K562 (cell line): ENCODE data around the gene STX1A. TPM values are rescaled to one million over a fixed set of nuclear protein-coding genes. Genes with fewer than 3 reads are reported as not detected.

ENCODE experiments used
- BACH1 ChIP-seq: fragments of 200-800 bp; sonication (Bioruptor generic); IDR thresholded peaks from 2 replicates; pipeline ENCODE4 v1.6.1; 2016; ENCODE audit warnings: missing genetic modification characterization, missing compliant biosample characterization
- ELF4 ChIP-seq: fragments of 450-650 bp; formaldehyde crosslinking; IDR thresholded peaks from 2 replicates; pipeline ENCODE4 v1.4.0; 2022; ENCODE audit warnings: missing genetic modification characterization
- HNRNPLL ChIP-seq: fragments of 200-400 bp; formaldehyde crosslinking; IDR thresholded peaks from 2 replicates; pipeline ENCODE4 v1.6.1; 2017; ENCODE audit warnings: low read length, low read depth, mild to moderate bottlenecking; ENCODE audit not compliant: poor library complexity, severe bottlenecking
- MGA ChIP-seq: fragments of 450-650 bp; IDR thresholded peaks from 2 replicates; pipeline ENCODE4 v1.6.1; 2016; ENCODE audit warnings: mild to moderate bottlenecking, moderate library complexity
- RBM39 ChIP-seq: fragments of 200-400 bp; formaldehyde crosslinking; optimal IDR thresholded peaks from 2 replicates; pipeline ENCODE3; 2018; ENCODE audit warnings: low read depth, low read length
- RFX5 ChIP-seq: IDR thresholded peaks from 2 replicates; pipeline ENCODE4 v1.6.1; 2011; ENCODE audit warnings: low read depth, mild to moderate bottlenecking, improper control_type of control experiment, low read length
- RUNX1 ChIP-seq: sonication (generic); IDR thresholded peaks from 2 replicates; pipeline ENCODE4 v1.6.1; 2016; ENCODE audit warnings: antibody characterized with exemption, low read depth
- SMAD2 ChIP-seq: fragments of 150-350 bp; IDR thresholded peaks from 2 replicates; pipeline ENCODE4 v1.6.1; 2014; ENCODE audit warnings: low read depth, mild to moderate bottlenecking, low read length
- SP2 ChIP-seq: IDR thresholded peaks from 2 replicates; pipeline ENCODE4 v1.6.1; 2011; ENCODE audit warnings: mild to moderate bottlenecking, low read depth, low read length, moderate library complexity; ENCODE audit not compliant: poor library complexity, severe bottlenecking; ENCODE audit errors: extremely low read depth
- SRF ChIP-seq, 2 experiments: fragments of 250-450, 450-650 bp in 1 of 2; sonication (Bioruptor Pico) in 1 of 2; sonication (generic) in 1 of 2; formaldehyde crosslinking; IDR thresholded peaks; 2 replicates each; pipeline versions ENCODE4 v1.5.0 to v1.5.1; 2020 to 2022; ENCODE audit warnings: mild to moderate bottlenecking in 1 of 2, missing genetic modification reagents in 1 of 2
- ZHX1 ChIP-seq: fragments of 150-350 bp; conservative IDR thresholded peaks from 2 replicates; pipeline ENCODE4 v1.6.1; 2014; ENCODE audit warnings: low read length
- polyA plus RNA-seq, 8 experiments: library from polyadenylated mRNA; depleted of rRNA in 4 of 8; stranded (reverse) in 5 of 8; unstranded in 3 of 8; fragments of >200 nt; fragmentation: Nextera tagmentation in 2 of 8; fragmentation: Illumina TruSeq in 1 of 8; extraction: Ambion mirVana in 2 of 8; extraction: Trizol in 1 of 8; gene quantifications; 2 replicates each; pipeline versions ENCODE4 v1.2.1 to v1.2.3, GENCODE V29; 2011 to 2014; ENCODE audit warnings: inconsistent platforms in 1 of 8, missing spikeins in 1 of 8
- total RNA-seq, 7 experiments: library from RNA; depleted of rRNA in 6 of 7; stranded (reverse); fragments of >200 nt in 6 of 7; fragmentation: Illumina TruSeq in 2 of 7; extraction: Trizol in 2 of 7; gene quantifications; 2 replicates each; pipeline versions ENCODE4 v1.2.1 to v1.2.3, GENCODE V29; 2011 to 2021; ENCODE audit warnings: low replicate concordance in 1 of 7

STX1A gene
- total and polyA plus RNA-seq, 9 of the 15 experiments (the other 6 are each of a cell fraction or from before 2014, with no cell fraction given), result 0.04 to 15.1 (median 6.3) TPM

- TF ChIP-seq MGA (no peak), HNRNPLL (no peak), SRF (CRISPR knock-in tag; IDR thresholded peaks at IDR 0.05) (no peak), BACH1 (tag) (no peak), ELF4 (CRISPR knock-in tag) (no peak), RFX5 (no peak), SMAD2 (no peak), SP2 (no peak), ZHX1 (no peak), RUNX1 (no peak), RBM39 (no peak)
Measured at GRCh38 chr7:73683788-73684693, 35.4 kb downstream of the STX1A start (continued).
